K562 (cell line): ENCODE results near the gene SLAMF9.

Experiments used
- CTCF ChIP-seq, 3 experiments: IDR thresholded peaks in 2 of 3; conservative IDR thresholded peaks in 1 of 3; 2 replicates each; pipeline ENCODE4 v1.5.1; 2011 to 2012; ENCODE audit warnings: low read length in 3 of 3, mild to moderate bottlenecking in 3 of 3, control low read depth in 2 of 3, improper control_type of control experiment in 1 of 3, inconsistent platforms in 1 of 3, low read depth in 1 of 3, mixed read lengths in 1 of 3, moderate library complexity in 1 of 3; ENCODE audit not compliant: insufficient read depth in 2 of 3
- DNMT1 ChIP-seq: fragments of 450-650 bp; IDR thresholded peaks from 2 replicates; pipeline ENCODE4 v1.6.1; 2016; ENCODE audit warnings: antibody characterized with exemption, mild to moderate bottlenecking
- EP300 ChIP-seq: IDR thresholded peaks from 2 replicates; pipeline ENCODE4 v1.6.1; 2012; ENCODE audit warnings: low read length, improper control_type of control experiment
- HNRNPH1 ChIP-seq: fragments of 200-400 bp; formaldehyde crosslinking; optimal IDR thresholded peaks from 2 replicates; pipeline ENCODE3; 2017; ENCODE audit warnings: low read depth, mild to moderate bottlenecking, low read length, moderate library complexity
- MGA ChIP-seq: fragments of 450-650 bp; IDR thresholded peaks from 2 replicates; pipeline ENCODE4 v1.6.1; 2016; ENCODE audit warnings: mild to moderate bottlenecking, moderate library complexity
- NR2F6 ChIP-seq: fragments of 450-650 bp; formaldehyde crosslinking; IDR thresholded peaks from 2 replicates; pipeline ENCODE4 v1.4.0; 2020; ENCODE audit warnings: mild to moderate bottlenecking
- RCOR1 ChIP-seq, 2 experiments: IDR thresholded peaks; 2 replicates each; pipeline ENCODE4 v1.6.1; 2012; ENCODE audit warnings: low read depth in 2 of 2, low read length in 2 of 2, borderline replicate concordance in 1 of 2, improper control_type of control experiment in 1 of 2
- SMARCB1 ChIP-seq: IDR thresholded peaks from 2 replicates; pipeline ENCODE4 v1.6.1; 2011; ENCODE audit warnings: improper control_type of control experiment, low read depth; ENCODE audit not compliant: insufficient read length
- SMC3 ChIP-seq: conservative IDR thresholded peaks from 2 replicates; pipeline ENCODE4 v1.6.1; 2011; ENCODE audit warnings: low read depth, low read length, improper control_type of control experiment; ENCODE audit not compliant: insufficient read depth
- YY1 ChIP-seq, 3 experiments: IDR thresholded peaks; 2 replicates each; pipeline ENCODE4 v1.6.1; 2011; ENCODE audit warnings: low read length in 2 of 3, mild to moderate bottlenecking in 2 of 3, moderate library complexity in 2 of 3, borderline replicate concordance in 1 of 3, control low read depth in 1 of 3, low read depth in 1 of 3; ENCODE audit not compliant: insufficient read depth in 3 of 3, insufficient replicate concordance in 2 of 3, control insufficient read depth in 1 of 3, insufficient read length in 1 of 3; ENCODE audit errors: extremely low read depth in 1 of 3
- ZNF696 ChIP-seq: fragments of 250-450 bp; sonication (Bioruptor Pico); conservative IDR thresholded peaks from 2 replicates; pipeline ENCODE4 v1.4.0; 2020; ENCODE audit warnings: mild to moderate bottlenecking, moderate library complexity

- TF ChIP-seq NR2F6 (CRISPR knock-in tag), result no peak
- no peak for TF ChIP-seq DNMT1
- TF ChIP-seq CTCF (IDR thresholded peaks at IDR 0.05 in 2 of 3, conservative IDR thresholded peaks at IDR 0.05 in 1 of 3; ENCODE audit: insufficient read depth in 2 of 3, low read depth in 1 of 3, low read length in 3 of 3), result no peak
- no peak for TF ChIP-seq YY1 (IDR thresholded peaks at IDR 0.05; ENCODE audit: borderline replicate concordance in 1 of 3, control insufficient read depth in 1 of 3, extremely low read depth in 1 of 3, insufficient read depth in 3 of 3, insufficient read length in 1 of 3, insufficient replicate concordance in 2 of 3, low read depth in 1 of 3, low read length in 2 of 3)
- no peak for TF ChIP-seq SMC3
- no peak for TF ChIP-seq ZNF696 (CRISPR knock-in tag)
- no peak for TF ChIP-seq SMARCB1
- TF ChIP-seq MGA, result no peak
- no peak for TF ChIP-seq EP300
- no peak for TF ChIP-seq RCOR1 (IDR thresholded peaks at IDR 0.05; ENCODE audit: borderline replicate concordance in 1 of 2, low read depth in 2 of 2, low read length in 2 of 2)
- TF ChIP-seq HNRNPH1, result no peak
Measured at GRCh38 chr1:160001440-160001839, 47.4 kb upstream of the SLAMF9 start.
